Thoracic aorta (tissue), 2 donors: ENCODE results near the gene IVD. TPM values are rescaled to one million over a fixed set of nuclear protein-coding genes. Genes with fewer than 3 reads are reported as not detected.

ENCODE experiments used
- ATAC-seq: fragments of 150-250 bp; one replicate; pipeline ENCODE4 v1.8.0; 2017; ENCODE audit warnings: low read depth; ENCODE audit not compliant: insufficient number of reproducible peaks, low FRiP score
- DNase-seq: peaks from one replicate; pipeline ENCODE4 v3.0.0-alpha.2; 2020; ENCODE audit warnings: low spot score
- H3K27ac ChIP-seq, 2 donors: fragments of 200-600 bp; sonication (generic); 1 replicate in 1 of 2; 2 replicates in 1 of 2; pipeline ENCODE4 v1.5.1; 2016; ENCODE audit warnings: mild to moderate bottlenecking in 2 of 2, moderate library complexity in 2 of 2
- H3K27me3 ChIP-seq: fragments of 200-600 bp; sonication (generic); replicated peaks from 2 replicates; pipeline ENCODE4 v1.6.0; 2016; ENCODE audit warnings: mild to moderate bottlenecking; ENCODE audit not compliant: insufficient read depth
- H3K36me3 ChIP-seq: fragments of 200-600 bp; sonication (generic); one replicate; pipeline ENCODE4 v1.5.1; 2016
- H3K4me1 ChIP-seq, 2 donors: fragments of 200-600 bp; sonication (generic); 1 replicate in 1 of 2; 2 replicates in 1 of 2; pipeline versions ENCODE4 v1.5.1 to v1.6.0; 2016; ENCODE audit warnings: low read depth in 2 of 2, mild to moderate bottlenecking in 1 of 2; ENCODE audit not compliant: control insufficient read depth in 1 of 2
- H3K4me3 ChIP-seq: fragments of 200-600 bp; sonication (generic); 2 replicates; pipeline ENCODE4 v1.5.1; 2016; ENCODE audit warnings: mild to moderate bottlenecking
- H3K9me3 ChIP-seq: fragments of 200-600 bp; sonication (generic); 2 replicates; pipeline ENCODE4 v1.5.1; 2016
- CTCF ChIP-seq: fragments of 200-600 bp; sonication (generic); IDR thresholded peaks from one replicate; pipeline ENCODE4 v1.5.1; 2019; ENCODE audit warnings: antibody characterized with exemption
- total RNA-seq, 2 donors: library from RNA; depleted of rRNA; stranded (reverse); fragments of >200 nt; gene quantifications; one replicate each; pipeline versions ENCODE4 v1.1.0 to v1.2.3, GENCODE V29; 2016

Gene IVD
- total RNA-seq, 2 donors from 2014 or later, result 43.6 to 61.8 TPM

GRCh38 chr15:40382580-40383456 lies 22.8 kb upstream of the IVD start, which contains the start of gene KNSTRN:
Gene KNSTRN, plus strand, starts transcription at chr15:40382721. Its CDS starts 115 bp downstream, at chr15:40382836.
- no peaks in the 10 kb centered on the region for H3K27me3 ChIP-seq
- no peak within 1 kb of the TSS for H3K27ac ChIP-seq
- peak within 1 kb of the TSS; percentile 91 for H3K4me3 ChIP-seq
- H3K4me1 ChIP-seq, result peaks cover 10 to 19% of the 10 kb centered on the region in 2 donors
- ATAC-seq (peak; percentile 89), DNase-seq (peak; percentile 81)
- no peak for TF ChIP-seq CTCF
- H3K9me3 ChIP-seq, result no peaks in the 10 kb centered on the region
- H3K36me3 ChIP-seq, result no peaks in the 10 kb centered on the region

GRCh38 chr15:40386480-40386879 lies 19.1 kb upstream of the IVD start:
- Histone ChIP-seq H3K36me3 (peaks cover 3% of the 10 kb centered on the region), H3K9me3 (no peaks in the 10 kb centered on the region), H3K27ac (no peak overlapping the region), H3K4me1 (peaks cover 4 to 15% of the 10 kb centered on the region in 2 donors), H3K27me3 (no peaks in the 10 kb centered on the region), H3K4me3 (no peak overlapping the region)
- ATAC-seq, result no peak
- DNase-seq, result no peak
- no peak for TF ChIP-seq CTCF

- ATAC-seq (no peak), DNase-seq (no peak)
- Histone ChIP-seq H3K4me3 (no peak overlapping the region), H3K27me3 (no peaks in the 10 kb centered on the region), H3K4me1 (peaks cover 0 to 4% of the 10 kb centered on the region in 2 donors), H3K27ac (no peak overlapping the region), H3K9me3 (no peaks in the 10 kb centered on the region), H3K36me3 (peaks cover 13% of the 10 kb centered on the region)
- no peak for TF ChIP-seq CTCF
These were observed 16.4 kb upstream of the IVD start for GRCh38 chr15:40388941-40389823.

- no peak overlapping the region for H3K4me3 ChIP-seq
- no peaks in the 10 kb centered on the region for H3K27me3 ChIP-seq
- ATAC-seq, result no peak
- peaks cover 0 to 4% of the 10 kb centered on the region in 2 donors for H3K4me1 ChIP-seq
- no peak for DNase-seq
- no peak overlapping the region for H3K27ac ChIP-seq
- TF ChIP-seq CTCF, result no peak
- peaks cover 13% of the 10 kb centered on the region for H3K36me3 ChIP-seq
- H3K9me3 ChIP-seq, result no peaks in the 10 kb centered on the region
These were observed 15.6 kb upstream of the IVD start for GRCh38 chr15:40389824-40390595.
